Measurements from ENCODE around the gene FRMD8.

- TF ChIP-seq POLR2AphosphoS5 (IDR thresholded peaks at IDR 0.05; ENCODE audit: borderline replicate concordance, low read depth, low read length): no peak
- TF ChIP-seq EZH2 (IDR thresholded peaks at IDR 0.05): no peak
- TF ChIP-seq FOXP2 (optimal IDR thresholded peaks at IDR 0.05; ENCODE audit: control extremely low read depth, extremely low read length, insufficient read depth): no peak
These were observed 2.0 kb upstream of the FRMD8 start for GRCh38 chr11:65384301-65384889.

All from SK-N-MC (cell line).